AG08396 (cell line): ENCODE measurements around the gene LAMA4.

Source experiments
- DNase-seq: peaks from one replicate; pipeline ENCODE4 v3.0.0; 2012; ENCODE audit warnings: low spot score, mixed read lengths

Gene LAMA4

DNA sequence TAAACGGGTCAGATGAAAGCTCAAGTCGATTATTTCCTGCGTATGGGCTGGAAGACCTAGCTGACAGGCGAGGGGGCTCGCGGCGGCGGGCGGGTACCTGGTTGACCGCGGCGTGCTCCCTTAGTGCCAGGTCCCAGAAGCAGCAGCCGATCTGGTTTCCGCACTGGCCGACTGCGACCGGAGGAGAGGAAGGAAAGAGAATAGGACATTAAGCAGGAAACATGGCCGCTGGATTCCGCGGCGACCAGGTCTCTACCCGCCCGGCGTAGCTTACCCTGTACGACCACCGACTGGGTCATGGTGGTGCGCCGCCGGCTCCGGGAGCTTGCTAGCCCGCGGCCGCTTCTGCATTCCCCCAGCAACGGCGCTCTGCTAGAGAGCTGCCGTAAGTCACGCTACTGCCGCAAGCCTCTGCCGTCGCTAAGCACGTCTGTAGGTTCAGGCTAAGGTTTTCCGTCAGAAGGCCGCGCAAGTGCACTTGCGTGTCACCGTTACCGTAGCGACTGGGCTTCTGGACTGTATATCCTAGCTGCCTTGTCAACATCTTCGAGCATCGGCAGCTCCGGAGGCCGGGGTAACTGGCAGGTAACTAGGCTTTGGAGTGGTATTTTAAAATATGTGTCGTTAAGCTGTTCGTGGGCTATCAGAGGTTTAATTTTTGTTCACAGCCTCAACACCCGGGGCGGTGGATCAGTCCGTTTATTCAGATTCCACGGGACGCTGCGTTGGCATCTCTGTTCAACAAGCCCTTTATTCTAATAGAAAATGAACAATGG, 167.0 kb downstream of the LAMA4 start, which contains the start of the genes FAM229B and TUBE1:
Gene FAM229B, plus strand, starts transcription at position 456 of the 776 bp plus-strand sequence. CDS start 11,693 bp downstream, outside the sequence.
Gene TUBE1, minus strand, starts transcription at position 347 of the 776 bp plus-strand sequence. Its CDS starts 48 bp downstream, at position 299.
- DNase-seq: peak; percentile 87

- DNase-seq: peak; percentile 32
These were observed 167.6 kb downstream of the LAMA4 start for GRCh38 chr6:112086744-112087135.

DNA sequence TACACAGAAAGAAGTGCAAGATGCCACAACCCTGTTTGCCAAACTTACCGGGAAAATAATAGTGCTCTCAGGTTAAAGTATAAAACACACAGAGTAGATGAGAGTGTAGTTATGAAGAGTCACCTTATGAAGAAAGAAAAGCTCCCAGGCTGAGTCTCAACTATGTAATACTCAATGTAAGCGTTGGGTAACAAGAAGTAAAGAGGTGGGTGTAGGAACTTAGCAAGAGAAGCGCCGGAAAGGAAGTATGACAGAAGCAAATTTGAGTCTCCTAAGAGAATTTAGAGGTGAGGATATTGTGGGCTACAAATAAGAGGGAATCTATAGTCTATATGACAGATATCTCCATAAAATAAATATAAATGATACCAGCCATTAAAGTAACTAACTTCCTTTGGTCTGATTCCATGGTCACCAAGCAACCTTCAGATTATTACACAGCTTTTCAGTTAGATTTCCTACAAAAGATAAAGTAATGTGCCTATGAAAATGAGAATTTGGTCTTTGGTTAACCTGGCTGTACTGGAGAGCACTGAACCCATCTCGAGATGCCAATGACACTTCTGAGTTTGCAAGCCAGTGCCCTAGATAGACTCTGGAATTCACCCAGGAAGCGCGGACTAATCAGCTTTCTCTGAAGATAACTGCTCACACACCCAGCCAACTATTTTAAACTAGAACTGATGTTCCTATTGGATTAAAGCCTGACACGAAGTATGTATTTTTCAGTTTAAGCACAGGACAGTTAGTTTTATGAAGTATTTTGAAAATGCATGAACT, 168.9 kb downstream of the LAMA4 start:
- no peak for DNase-seq

GRCh38 chr6:112081569-112081968, 172.8 kb downstream of the LAMA4 start:
- DNase-seq: no peak

GRCh38 chr6:112066606-112067005, 187.8 kb downstream of the LAMA4 start:
- DNase-seq: no peak

- no peak for DNase-seq
These were observed 188.9 kb downstream of the LAMA4 start for GRCh38 chr6:112065426-112065986.

GRCh38 chr6:112062966-112063365, 191.4 kb downstream of the LAMA4 start:
- DNase-seq: no peak

GRCh38 chr6:112061605-112062004, 192.8 kb downstream of the LAMA4 start:
- DNase-seq: no peak
